ENCODE results near the gene IGLL5.
"Not testable (repeated sequence)": the region's sequence is repeated elsewhere in the genome, so short reads cannot be mapped to it uniquely, and the experiment has no call there.

IGLL5 gene

GRCh38 chr22:22884888-22885840 lies 2.5 kb upstream of the IGLL5 start:
- DNase-seq = peak; percentile 24 to 64

GRCh38 chr22:22886546-22886945 lies 1.1 kb upstream of the IGLL5 start:
- DNase-seq = no peak

DNA sequence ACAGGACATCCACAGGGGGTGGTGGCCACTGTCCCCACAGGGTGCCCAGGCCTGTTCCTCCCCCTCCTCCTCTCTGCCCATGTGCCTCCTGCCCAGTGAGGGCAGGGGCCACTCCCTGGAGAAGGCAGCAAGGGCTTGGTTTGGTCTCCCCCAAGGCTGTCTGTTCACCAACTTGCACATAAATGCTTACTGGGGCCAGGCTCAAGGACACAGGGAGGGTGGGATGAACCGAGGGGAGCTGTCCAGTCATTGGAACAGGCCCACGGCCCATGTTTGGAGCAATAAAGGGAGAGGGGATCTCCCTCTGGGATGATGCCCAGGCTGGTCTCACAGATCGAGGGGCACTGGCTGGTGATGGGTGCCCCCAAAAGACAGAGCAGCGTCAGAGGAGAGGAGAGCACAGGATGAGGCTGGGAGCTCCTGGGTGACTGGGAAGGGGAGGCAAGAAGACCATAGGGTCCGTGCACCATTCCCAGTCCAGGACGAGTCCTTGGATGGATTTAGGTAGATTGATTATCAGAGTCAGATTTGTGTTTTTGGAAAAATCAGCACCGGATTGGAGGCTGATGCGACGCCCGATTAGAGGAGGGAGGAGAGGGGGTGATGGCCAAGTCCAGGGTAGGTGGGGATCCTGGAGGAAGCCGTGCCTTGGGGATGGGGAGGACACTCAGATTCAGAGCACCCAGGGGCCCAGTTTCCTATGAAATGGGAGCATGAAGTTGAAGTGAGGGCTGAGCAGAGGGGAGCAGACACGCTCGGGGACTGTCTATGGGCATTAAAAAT lies 1.1 kb downstream of the IGLL5 start:
- DNase-seq = no peak

- no peak for DNase-seq
Measured at GRCh38 chr22:22890085-22890484, 2.5 kb downstream of the IGLL5 start.

GRCh38 chr22:22891139-22891621 lies 3.6 kb downstream of the IGLL5 start:
- DNase-seq = no peak

DNA sequence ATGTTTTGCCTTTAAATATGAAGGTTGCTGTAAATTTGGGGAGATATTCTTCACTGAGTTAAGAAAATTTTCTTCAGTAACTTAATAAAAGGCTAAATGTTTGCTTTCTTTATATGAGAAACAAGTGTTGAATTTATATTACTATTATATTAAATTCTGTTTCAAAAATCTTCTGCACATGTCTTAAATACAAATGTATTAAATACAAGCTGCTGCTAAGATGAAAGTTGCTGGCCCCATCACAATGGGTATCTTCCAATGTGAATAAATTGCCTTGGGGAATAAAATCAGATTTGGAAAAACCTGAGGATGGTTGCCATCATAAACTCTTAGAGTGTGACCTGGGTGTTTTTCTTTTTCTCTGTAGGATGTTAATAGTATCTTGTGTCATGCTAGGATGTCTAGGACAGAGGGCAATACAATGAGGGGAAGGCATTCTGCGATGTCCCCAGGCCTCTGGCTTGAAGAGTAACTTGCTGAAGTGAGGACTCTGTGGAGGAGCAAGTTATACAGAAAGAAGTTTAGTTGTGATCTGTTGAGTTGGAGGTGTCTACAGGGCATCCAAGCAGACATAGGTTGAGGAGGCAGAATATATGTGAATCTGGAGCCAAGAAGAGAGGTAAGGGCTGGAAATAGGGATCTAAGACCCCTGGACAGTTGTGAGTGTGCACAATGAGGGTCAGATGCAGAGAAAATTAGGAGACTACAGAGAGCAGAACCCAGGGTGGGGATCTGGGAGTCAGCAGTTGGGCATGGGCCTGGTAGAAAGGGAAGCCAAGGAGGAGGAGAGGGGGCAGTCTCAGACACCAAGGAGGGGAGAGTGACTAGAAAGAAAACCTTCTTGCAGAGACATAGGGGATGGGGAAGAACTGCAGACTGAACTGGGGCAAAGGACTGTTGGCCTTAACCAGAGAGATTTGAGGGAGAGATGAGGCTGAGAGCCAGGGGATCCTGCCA lies 4.8 kb downstream of the IGLL5 start:
- DNase-seq = no peak

DNA sequence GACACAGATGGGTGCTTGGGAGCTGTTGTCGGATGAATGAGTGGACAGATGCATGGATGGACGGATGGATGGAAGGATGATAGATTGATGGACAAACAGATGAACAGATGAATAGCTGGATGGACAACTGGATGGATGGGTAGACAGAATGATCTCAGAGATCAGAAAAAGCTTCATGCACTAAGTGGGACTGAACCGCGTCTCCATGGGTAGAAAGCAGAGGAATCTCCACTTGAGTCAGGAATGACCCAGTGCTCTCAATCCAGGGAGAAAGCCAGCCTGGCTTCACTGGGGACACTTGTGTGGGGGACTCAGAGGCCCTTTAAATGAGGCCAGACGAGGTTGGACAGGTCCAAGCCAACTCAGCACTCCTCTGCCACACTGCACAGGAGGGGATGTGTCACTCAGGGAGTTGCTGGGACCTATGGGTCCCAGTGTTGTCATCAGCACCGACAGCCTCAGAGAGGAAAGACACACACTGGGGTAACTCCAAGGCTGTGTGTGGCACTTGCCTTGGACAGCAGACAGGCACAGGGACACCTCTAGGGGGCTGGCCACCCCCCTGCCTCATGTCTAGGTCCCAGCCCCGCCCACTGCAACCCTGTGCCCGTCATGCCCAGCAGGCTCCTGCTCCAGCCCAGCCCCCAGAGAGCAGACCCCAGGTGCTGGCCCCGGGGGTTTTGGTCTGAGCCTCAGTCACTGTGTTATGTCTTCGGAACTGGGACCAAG lies 5.6 kb downstream of the IGLL5 start:
- no peak for DNase-seq

GRCh38 chr22:22893891-22894739 lies 6.5 kb downstream of the IGLL5 start:
- DNase-seq = no peak

DNA sequence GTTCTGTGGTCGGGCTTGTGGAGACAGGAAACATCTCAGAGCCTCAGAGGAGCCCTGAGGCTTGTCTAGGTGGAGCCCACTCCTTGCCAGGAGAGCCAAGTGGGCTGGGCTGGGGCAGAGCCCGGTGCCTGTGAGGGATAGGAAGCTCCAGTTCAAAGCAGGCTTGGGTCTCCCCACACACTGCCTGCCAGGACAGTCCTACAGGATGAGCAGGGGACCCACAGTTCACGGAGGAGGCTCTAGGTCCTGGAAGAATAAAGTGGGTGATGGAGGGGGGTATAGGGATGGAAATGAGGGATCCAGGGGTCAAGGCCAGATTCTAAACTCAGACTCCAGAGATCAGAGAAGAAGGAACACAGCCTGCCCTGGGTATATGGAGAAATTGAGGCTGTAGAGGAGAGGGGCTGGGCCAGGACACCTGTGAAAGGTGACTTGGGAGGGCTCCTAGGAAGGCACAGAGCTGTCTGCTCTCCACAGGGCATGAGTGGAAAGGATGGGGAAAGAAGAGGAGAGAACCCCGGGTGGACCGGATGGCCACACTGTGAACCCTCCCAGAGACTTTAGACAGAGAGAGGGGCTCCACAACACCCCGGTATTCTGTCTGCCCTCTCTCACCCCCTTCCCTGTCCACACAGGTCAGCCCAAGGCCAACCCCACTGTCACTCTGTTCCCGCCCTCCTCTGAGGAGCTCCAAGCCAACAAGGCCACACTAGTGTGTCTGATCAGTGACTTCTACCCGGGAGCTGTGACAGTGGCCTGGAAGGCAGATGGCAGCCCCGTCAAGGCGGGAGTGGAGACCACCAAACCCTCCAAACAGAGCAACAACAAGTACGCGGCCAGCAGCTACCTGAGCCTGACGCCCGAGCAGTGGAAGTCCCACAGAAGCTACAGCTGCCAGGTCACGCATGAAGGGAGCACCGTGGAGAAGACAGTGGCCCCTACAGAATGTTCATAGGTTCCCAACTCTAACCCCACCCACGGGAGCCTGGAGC lies 7.4 kb downstream of the IGLL5 start:
- DNase-seq = no peak

- DNase-seq = no peak
Measured at GRCh38 chr22:22895776-22896445, 8.3 kb downstream of the IGLL5 start.

GRCh38 chr22:22896601-22897000 lies 9.0 kb downstream of the IGLL5 start:
- no peak for DNase-seq

- no peak for DNase-seq
Measured at GRCh38 chr22:22897091-22897490, 9.5 kb downstream of the IGLL5 start.

DNA sequence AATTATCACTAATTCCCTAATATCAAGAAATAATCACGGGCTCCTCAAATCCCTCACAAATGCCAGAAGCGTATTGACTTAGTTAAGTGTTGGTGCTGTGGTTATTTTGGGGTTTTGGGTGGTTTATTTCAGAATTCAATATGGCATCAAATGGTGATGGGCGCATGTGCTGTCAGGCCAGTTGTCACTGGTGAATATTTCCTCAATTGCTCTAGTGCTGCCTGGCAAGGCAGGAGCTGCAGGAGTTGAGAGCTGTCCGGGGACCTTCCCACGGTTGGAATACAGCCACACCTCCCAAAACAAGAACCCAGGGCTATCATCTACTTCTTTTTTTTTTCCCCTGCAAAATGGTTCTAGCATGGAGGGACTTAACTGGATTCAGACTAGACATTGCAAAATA lies 10.3 kb downstream of the IGLL5 start:
- DNase-seq = no peak

GRCh38 chr22:22898411-22898950 lies 10.9 kb downstream of the IGLL5 start:
- DNase-seq = not testable (repeated sequence)

DNA sequence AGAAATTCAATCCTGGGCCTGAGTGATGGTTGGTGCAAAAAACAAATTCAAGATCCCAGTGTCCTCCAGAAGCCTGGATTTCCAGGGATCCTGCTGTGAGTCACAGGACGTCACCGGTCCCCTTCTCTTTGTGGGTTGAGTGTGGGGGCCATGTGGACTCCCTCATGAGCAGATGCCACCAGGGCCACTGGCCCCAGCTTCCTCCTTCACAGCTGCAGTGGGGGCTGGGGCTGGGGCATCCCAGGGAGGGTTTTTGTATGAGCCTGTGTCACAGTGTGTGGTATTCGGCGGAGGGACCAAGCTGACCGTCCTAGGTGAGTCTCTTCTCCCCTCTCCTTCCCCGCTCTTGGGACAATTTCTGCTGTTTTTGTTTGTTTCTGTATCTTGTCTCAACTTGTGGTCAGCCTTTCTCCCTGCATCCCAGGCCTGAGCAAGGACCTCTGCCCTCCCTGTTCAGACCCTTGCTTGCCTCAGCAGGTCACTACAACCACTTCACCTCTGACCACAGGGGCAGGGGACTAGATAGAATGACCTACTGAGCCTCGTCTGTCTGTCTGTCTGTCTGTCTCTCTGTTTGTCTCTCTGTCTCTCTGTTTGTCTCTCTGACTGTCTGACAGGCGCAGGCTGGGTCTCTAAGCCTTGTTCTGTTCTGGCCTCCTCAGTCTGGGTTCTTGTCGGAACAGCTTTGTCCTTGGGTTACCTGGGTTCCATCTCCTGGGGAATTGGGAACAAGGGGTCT lies 11.9 kb downstream of the IGLL5 start:
- not testable (repeated sequence) for DNase-seq

DNA sequence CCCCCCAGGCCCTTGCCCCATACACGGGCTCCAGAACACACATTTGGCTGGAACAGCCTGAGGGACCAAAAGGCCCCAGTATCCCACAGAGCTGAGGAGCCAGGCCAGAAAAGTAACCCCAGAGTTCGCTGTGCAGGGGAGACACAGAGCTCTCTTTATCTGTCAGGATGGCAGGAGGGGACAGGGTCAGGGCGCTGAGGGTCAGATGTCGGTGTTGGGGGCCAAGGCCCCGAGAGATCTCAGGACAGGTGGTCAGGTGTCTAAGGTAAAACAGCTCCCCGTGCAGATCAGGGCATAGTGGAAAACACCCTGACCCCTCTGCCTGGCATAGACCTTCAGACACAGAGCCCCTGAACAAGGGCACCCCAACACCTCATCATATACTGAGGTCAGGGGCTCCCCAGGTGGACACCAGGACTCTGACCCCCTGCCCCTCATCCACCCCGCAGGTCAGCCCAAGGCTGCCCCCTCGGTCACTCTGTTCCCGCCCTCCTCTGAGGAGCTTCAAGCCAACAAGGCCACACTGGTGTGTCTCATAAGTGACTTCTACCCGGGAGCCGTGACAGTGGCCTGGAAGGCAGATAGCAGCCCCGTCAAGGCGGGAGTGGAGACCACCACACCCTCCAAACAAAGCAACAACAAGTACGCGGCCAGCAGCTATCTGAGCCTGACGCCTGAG lies 13.1 kb downstream of the IGLL5 start:
- DNase-seq = not testable (repeated sequence)

GRCh38 chr22:22901578-22902218 lies 14.1 kb downstream of the IGLL5 start:
- DNase-seq = no peak
